Femur (tissue), 1 donor: ENCODE measurements around the gene MIP.
"Not testable (repeated sequence)": the region's sequence is repeated elsewhere in the genome, so short reads cannot be mapped to it uniquely, and the experiment has no call there.

Experiments
- DNase-seq: peaks from one replicate; pipeline ENCODE4 v3.0.0-alpha.2; 2017

MIP gene

GRCh38 chr12:56462565-56462964, 8.1 kb upstream of the MIP start:
- DNase-seq, result no peak

DNA sequence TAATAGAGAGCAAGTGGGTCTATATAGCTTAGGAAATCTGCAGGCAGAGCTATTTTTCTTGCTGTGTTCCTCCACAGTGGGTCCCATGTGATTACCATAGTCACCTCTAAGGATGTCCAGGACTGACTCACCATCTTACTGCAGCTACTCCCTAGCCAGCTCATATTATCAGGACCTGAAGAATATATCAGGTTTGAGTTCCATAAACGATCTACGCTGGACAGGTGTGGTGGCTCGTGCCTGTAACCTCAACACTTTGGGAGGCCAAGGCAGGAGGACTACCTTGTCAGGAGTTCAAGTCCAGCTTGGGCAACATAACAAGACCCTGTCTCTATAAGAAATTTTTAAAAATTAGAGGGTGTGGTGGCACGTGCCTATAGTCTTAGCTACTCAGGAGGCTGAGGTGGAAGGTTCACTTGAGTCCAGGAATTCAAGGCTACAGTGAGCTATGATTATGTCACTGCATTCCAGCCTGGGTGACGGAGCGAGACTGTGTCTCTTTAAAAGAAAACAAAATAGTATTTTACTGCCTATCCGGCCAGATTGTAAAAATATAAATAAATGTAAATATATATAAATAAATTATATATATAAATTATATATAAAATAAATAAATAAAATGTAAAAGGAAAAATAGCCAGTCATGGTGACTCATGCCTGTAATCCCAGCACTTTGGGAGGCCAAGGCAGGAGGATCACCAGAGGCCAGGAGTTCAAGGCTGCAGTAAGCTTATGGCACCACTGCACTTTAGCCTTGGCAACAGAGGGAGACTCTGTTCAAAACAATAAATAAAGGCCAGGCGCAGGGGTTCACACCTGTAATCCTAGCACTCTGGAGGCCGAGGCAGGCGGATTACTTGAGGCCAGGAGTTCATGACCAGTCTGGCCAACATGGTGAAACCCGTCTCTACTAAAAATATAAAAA, 7.0 kb upstream of the MIP start:
- no peak for DNase-seq

DNA sequence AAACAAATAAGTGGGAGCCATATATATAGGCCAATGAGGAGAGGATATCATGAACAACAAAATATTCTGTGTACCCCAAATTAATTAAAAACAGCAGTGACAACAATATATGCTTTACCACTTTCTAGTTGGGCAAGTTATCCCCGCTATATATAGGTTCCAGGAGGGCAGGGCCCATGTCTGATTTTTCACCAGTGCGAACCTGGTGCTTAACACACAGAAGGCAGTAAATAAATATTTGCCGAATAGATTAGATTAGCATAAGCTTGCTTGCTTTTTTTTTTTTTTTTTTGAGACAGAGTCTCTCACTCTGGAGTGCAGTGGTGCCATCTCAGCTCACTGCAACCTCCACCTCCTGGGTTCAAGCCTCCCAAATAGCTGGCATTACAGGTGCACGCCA, 3.4 kb upstream of the MIP start:
- no peak for DNase-seq

DNA sequence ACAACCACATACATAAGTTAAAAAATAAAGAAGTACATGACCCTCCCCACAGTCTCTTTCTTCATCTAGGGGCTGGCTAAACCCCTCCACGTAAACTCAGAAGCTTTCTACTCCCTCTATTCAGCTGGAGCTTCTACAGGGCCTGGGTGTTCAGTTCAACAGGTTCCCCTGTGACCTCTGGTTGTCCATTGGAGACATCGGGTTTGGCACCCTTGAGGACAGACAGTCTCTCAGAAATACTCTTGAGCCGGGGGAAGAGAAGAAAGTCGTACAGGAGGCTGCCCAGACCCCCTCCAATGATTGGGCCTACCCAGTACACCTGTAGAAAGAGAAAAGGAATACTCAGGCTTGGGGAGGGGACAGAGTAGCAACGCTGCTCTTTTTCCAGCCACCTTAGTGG, 3.3 kb downstream of the MIP start:
- DNase-seq, result no peak

GRCh38 chr12:56450241-56450640, 4.2 kb downstream of the MIP start:
- DNase-seq, result no peak

DNA sequence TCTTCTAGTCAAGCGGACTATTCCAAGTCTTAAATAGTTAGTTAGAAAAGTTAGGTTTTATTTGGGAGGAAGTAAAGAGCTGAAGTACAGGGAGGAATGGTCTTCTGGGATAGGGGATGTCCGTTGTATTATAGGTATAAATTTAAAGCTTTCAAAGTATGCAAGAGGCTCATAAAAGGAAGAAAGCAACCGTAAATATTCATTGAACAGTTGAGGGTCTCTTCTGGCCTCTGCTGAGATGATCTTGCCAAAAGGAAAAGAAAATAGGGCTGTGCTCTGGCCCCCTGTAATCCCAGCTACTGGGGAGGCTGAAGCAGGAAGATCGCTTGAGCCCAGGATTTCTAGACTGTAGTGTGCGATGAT, 4.9 kb downstream of the MIP start:
- no peak for DNase-seq

DNA sequence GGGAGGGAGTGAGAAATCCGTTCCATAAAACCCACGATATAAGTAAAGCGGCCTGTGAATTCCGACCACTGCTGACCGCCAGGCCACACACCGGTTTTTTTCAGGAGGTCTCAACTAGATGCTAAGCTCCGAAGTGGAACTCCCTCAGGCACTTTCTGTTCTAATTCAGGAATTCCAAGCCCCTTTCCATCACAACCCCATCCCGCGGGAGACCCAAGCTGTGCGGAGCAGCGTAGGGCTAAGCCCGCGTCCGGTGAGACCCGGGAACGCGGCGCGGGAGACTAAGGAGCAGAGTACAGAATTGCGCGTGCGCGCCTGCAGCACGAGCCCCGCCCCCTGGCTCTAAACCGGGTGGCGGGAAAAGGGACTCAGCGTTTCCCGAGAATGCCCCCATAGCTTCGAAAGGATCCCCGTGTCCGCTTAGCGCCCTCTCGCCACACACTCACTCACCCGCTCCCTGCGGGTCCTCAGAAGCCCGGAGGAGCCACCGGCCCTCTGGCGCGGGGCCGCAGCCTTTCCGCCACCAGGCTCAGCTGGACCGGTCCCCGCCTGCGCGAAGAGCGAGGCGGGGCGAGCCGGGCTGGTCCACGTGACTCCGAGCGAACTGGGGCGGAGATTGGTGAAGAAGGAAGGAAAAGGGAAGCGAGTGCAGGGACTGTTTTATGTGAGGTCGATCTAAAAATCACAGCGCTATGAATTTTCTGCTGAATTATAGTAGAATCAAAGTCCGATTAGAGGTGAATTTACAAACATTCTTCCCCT, 5.4 kb downstream of the MIP start, which contains the start of gene TIMELESS:
Gene TIMELESS (minus strand): TSS at position 567 of the 762 bp plus-strand sequence. CDS start 15,256 bp downstream, outside the sequence.
- DNase-seq, result peak; percentile 94

DNA sequence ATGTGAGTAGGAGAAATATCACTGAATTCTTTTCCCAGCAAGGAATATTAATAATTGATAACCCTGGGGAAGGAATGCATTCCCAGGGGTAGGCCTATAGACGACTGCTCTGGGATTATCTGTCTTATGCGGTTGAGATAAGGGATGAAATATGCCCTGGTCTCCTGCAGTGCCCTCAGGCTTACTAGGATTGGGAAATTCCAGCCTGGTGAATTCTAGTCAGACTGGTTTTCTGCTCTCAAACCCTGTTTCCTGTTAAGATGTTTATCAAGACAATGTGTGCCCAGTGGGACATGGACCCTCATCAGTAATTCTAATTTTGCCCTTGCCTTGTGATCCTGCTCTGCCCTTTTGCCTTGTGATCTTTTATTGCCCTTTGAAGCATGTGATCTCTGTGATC, 11.2 kb downstream of the MIP start:
- DNase-seq, result not testable (repeated sequence)

- no peak for DNase-seq
Observed at GRCh38 chr12:56437430-56438176, 16.9 kb downstream of the MIP start.

DNA sequence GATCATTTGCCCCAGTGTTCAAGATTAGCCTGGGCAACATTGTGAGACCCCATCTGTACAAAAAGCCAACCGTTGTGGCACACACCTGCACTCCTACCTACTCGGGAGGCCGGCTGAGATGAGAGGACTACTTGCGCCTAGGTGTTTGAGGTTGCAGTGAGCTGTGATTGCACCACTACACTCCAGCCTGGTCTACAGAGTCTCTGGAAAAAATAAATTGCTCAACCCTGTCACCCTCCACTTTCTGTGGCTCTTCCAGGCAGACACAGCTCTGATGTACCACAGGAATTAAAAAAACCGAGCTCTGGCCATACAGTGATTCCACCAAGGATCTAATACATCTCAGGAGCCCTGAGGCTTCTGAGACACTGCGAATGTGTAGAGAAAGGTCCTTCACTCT, 19.6 kb downstream of the MIP start:
- no peak for DNase-seq

- no peak for DNase-seq
Observed at GRCh38 chr12:56431850-56432249, 22.6 kb downstream of the MIP start.

- DNase-seq, result no peak
Observed at GRCh38 chr12:56431288-56431687, 23.2 kb downstream of the MIP start.

GRCh38 chr12:56425940-56426438, 28.5 kb downstream of the MIP start:
- no peak for DNase-seq

DNA sequence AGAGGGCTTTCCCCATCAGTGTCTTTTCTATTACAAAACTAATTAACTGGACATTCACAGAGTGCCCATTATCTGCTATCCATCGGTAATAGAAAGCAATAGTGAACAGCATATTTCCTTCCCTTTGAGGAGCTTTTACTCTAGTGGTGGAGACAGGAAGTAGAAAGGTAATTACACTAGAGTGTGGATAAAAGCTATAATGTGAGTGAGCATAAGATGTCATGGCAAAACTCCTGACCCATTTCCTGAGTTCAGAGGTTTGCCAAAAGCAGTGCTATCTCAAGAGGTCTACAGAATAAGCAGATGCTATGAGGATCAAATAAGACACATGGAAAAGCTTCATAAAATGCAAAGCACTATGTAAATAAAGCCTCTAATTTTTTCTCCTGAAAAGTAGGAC, 29.3 kb downstream of the MIP start:
- DNase-seq, result no peak

- DNase-seq, result no peak
Observed at GRCh38 chr12:56420411-56420810, 34.0 kb downstream of the MIP start.

GRCh38 chr12:56417739-56418138, 36.7 kb downstream of the MIP start:
- no peak for DNase-seq

GRCh38 chr12:56414401-56414800, 40.1 kb downstream of the MIP start:
- DNase-seq, result no peak

GRCh38 chr12:56413392-56413791, 41.1 kb downstream of the MIP start:
- peak; percentile 23 for DNase-seq

DNA sequence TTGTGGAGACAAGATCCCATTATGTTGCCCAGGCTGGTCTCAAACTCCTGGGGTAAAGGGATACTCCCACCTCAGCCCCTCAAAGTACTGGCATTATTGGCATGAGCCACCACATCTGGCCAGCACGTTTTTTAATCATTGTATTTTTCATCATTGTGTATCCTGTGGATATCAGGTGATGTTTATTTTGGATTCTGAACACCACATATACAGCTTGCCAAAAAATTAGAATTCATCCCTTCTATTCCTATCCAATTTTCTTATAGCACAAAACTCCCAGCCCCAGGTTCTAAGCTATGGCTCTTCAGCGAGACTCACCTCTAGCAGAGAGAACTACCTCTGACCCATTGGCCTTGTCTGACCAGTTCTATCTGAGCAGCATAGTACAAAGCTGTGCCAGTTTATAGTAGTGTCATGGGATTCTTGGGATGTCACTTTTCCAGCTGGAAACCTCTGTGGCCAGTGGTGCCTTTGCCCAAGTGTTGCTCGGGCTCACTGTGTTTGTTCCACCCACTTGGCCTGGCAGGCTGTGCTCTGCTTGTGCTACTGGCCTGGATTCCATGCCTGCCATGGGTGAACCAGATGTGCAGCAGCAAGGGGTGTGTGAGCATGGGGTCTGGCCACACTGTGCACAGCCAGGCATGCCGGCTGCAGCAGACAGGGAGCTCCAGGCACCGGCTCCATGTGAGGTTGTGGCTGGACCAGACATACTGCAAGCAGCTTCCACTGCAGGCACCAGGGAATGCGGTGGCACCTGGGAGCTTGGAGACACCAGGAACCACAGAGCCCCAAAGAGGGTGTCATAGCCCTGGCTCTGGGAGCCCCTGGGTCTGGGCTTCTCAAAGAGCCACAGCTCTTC, 42.4 kb downstream of the MIP start:
- DNase-seq, result no peak

- no peak for DNase-seq
Observed at GRCh38 chr12:56410768-56411167, 43.7 kb downstream of the MIP start.

- DNase-seq, result no peak
Observed at GRCh38 chr12:56408799-56409417, 45.5 kb downstream of the MIP start.

DNA sequence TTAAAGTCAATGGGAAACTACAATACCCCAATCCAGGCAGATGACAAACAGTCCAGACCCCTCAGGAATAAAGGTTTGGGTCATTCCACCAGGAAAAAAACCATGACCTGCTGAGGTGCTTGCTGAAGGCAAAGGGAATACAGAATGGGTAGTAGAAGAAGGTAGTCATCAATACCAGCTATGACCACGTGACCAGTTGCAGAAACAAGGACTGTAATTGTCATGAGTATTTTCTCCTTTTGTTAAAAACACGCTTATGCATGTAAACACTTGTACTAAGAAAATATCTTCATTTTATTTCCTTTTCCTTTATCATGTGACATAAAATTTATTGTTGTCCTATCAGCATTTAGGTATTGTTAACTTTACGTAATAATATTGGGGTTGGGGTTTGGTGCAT, 50.2 kb downstream of the MIP start:
- not testable (repeated sequence) for DNase-seq
